Neuronal stem cell (in vitro differentiated cells): Measurements from ENCODE around the gene ALDOC.

Experiments used
- DNase-seq: peaks from one replicate; pipeline ENCODE4 v3.0.0-alpha.2; 2013; ENCODE audit warnings: low spot score
- H2AFZ ChIP-seq: one replicate; pipeline ENCODE4 v1.6.1; 2013; ENCODE audit warnings: mild to moderate bottlenecking, low read length, inconsistent platforms
- H2AK5ac ChIP-seq: 2 replicates; pipeline ENCODE4 v1.6.1; 2013; ENCODE audit warnings: low read depth, mild to moderate bottlenecking, inconsistent platforms, low read length, moderate library complexity, mixed read lengths
- H2BK120ac ChIP-seq: 2 replicates; pipeline ENCODE4 v1.6.1; 2013; ENCODE audit warnings: low read depth, mild to moderate bottlenecking, inconsistent platforms, low read length, moderate library complexity, mixed read lengths
- H2BK12ac ChIP-seq: one replicate; pipeline ENCODE4 v1.6.1; 2013; ENCODE audit warnings: low read length, inconsistent platforms
- H2BK15ac ChIP-seq: 2 replicates; pipeline ENCODE4 v1.6.1; 2013; ENCODE audit warnings: mild to moderate bottlenecking, low read length, inconsistent platforms, mixed read lengths
- H2BK5ac ChIP-seq: one replicate; pipeline ENCODE4 v1.6.1; 2013; ENCODE audit warnings: inconsistent platforms, mild to moderate bottlenecking, low read length, moderate library complexity
- H3K14ac ChIP-seq: one replicate; pipeline ENCODE4 v1.6.1; 2013; ENCODE audit warnings: low read length, inconsistent platforms
- H3K18ac ChIP-seq: 2 replicates; pipeline ENCODE4 v1.6.1; 2013; ENCODE audit warnings: low read length, inconsistent platforms
- H3K23ac ChIP-seq: 2 replicates; pipeline ENCODE4 v1.6.1; 2013; ENCODE audit warnings: low read depth, mild to moderate bottlenecking, mixed read lengths, low read length, inconsistent platforms; ENCODE audit not compliant: poor library complexity
- H3K27ac ChIP-seq: replicated peaks from 3 replicates; pipeline ENCODE4 v1.5.1; 2013; ENCODE audit warnings: low read length, inconsistent platforms
- H3K27me3 ChIP-seq, 3 experiments: 2 replicates each; pipeline ENCODE4 v1.6.1; 2013; ENCODE audit warnings: low read length in 3 of 3, mild to moderate bottlenecking in 2 of 3, inconsistent platforms in 1 of 3, low read depth in 1 of 3, mixed read lengths in 1 of 3, moderate library complexity in 1 of 3; ENCODE audit not compliant: control insufficient read depth in 3 of 3, insufficient read depth in 3 of 3
- H3K36me3 ChIP-seq, 2 donors: replicated peaks in 1 of 2; 2 replicates each; pipeline ENCODE4 v1.6.1; 2013; ENCODE audit warnings: low read length in 2 of 2; ENCODE audit not compliant: control insufficient read depth in 2 of 2, insufficient read depth in 2 of 2
- H3K4ac ChIP-seq: 2 replicates; pipeline ENCODE4 v1.6.1; 2013; ENCODE audit warnings: inconsistent platforms, mild to moderate bottlenecking, low read length, moderate library complexity
- H3K4me1 ChIP-seq, 2 donors: 1 replicate in 1 of 2; 2 replicates in 1 of 2; pipeline ENCODE4 v1.6.1; 2013; ENCODE audit warnings: low read length in 2 of 2, low read depth in 1 of 2; ENCODE audit not compliant: control insufficient read depth in 2 of 2, insufficient read depth in 1 of 2
- H3K4me2 ChIP-seq: one replicate; pipeline ENCODE4 v1.6.1; 2013; ENCODE audit warnings: mild to moderate bottlenecking, low read length, inconsistent platforms; ENCODE audit not compliant: insufficient read depth, poor library complexity, severe bottlenecking
- H3K4me3 ChIP-seq, 2 donors: 2 replicates each; pipeline ENCODE4 v1.5.1; 2013; ENCODE audit warnings: low read length in 2 of 2, mild to moderate bottlenecking in 2 of 2, inconsistent platforms in 1 of 2, moderate library complexity in 1 of 2
- H3K79me1 ChIP-seq: one replicate; pipeline ENCODE4 v1.6.1; 2013; ENCODE audit warnings: low read depth, mild to moderate bottlenecking, inconsistent platforms, low read length, moderate library complexity
- H3K9ac ChIP-seq: one replicate; pipeline ENCODE4 v1.6.1; 2013; ENCODE audit warnings: mild to moderate bottlenecking, low read depth, low read length, inconsistent platforms; ENCODE audit not compliant: poor library complexity
- H3K9me3 ChIP-seq, 2 donors: replicated peaks in 1 of 2; 2 replicates each; pipeline versions ENCODE3 to v1.6.1; 2013; ENCODE audit warnings: low read length in 2 of 2, mild to moderate bottlenecking in 2 of 2, inconsistent platforms in 1 of 2, low read depth in 1 of 2, mixed read lengths in 1 of 2, moderate library complexity in 1 of 2; ENCODE audit not compliant: control insufficient read depth in 2 of 2, insufficient read depth in 1 of 2
- H4K8ac ChIP-seq: one replicate; pipeline ENCODE4 v1.6.1; 2013; ENCODE audit warnings: low read depth, mild to moderate bottlenecking, inconsistent platforms, low read length, moderate library complexity
- H4K91ac ChIP-seq: one replicate; pipeline ENCODE4 v1.6.1; 2013; ENCODE audit warnings: low read length, low read depth, mild to moderate bottlenecking, inconsistent platforms; ENCODE audit not compliant: poor library complexity
- WGBS, 2 donors: extraction: QIAGEN DNeasy Blood & Tissue Kit; methylation state at CpG; one replicate each; pipeline ENCODE4 v1.1.7; 2013; ENCODE audit warnings: missing lambda C conversion rate in 2 of 2, mixed read lengths in 1 of 2; ENCODE audit not compliant: insufficient read length in 2 of 2, insufficient replicate concordance in 1 of 2; ENCODE audit errors: extremely low coverage in 2 of 2; 5-methylcytosine and 5-hydroxymethylcytosine counted together

ALDOC gene

DNA sequence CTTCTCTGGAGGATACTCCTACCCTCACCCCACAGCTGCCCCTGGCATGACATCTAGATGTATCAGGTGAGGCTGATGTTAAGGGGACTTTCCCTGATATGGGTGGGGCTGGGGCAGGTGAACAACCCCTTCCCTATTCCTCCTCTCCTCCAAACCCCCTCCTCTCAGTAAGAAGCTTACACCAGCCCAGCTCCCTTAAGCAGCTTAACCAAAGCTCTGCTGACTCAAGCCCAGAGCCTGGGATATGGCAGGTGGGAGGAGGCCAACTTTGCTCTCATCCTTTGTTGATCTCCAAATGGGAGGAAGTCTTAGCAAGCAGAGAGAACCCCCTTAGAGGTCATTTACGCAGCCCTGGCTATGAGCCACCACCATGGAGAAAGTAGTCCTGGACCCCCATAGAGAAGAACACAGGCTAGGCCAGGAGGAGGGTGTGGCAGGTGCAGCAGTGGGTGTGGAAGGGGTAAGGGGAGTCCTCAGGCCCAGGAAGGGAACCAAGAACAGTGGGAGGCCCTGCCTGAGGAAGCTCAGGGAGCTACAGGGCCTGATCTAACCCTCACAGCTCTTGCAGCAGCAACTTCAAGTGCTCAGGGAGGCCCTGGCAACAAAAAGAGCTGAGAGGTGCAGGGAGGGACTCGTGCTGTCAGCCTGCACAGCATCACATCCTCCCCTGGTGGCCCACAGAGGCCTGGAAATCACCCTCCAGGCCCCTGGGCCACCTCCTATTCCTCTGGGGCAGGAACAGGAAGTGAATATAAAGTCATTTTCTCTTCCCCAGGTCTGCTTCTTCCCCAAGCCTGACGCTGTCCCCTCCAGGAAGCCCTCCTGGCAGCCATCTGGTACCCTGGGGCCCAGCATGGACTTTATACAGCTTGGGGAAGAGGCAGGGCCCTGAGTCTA, 27.2 kb downstream of the ALDOC start:
- Histone ChIP-seq H3K14ac (no peak overlapping the region), H3K23ac (no peak overlapping the region), H3K79me1 (peaks cover 6% of the 10 kb centered on the region), H3K36me3 (peaks cover 14 to 37% of the 10 kb centered on the region in 2 donors), H3K18ac (no peak overlapping the region), H2BK120ac (no peak overlapping the region), H3K9ac (no peak overlapping the region), H3K4me2 (no peak overlapping the region), H2AK5ac (no peak overlapping the region), H2AFZ (no peak overlapping the region), H2BK12ac (no peak overlapping the region), H3K4me1 (peaks cover 12 to 22% of the 10 kb centered on the region in 2 donors), H2BK5ac (no peak overlapping the region), H3K4me3 (no peak overlapping the region), H3K9me3 (no peaks in the 10 kb centered on the region), H4K8ac (no peak overlapping the region), H3K4ac (no peak overlapping the region), H3K27ac (no peak overlapping the region), H4K91ac (no peak overlapping the region), H3K27me3 (no peaks in the 10 kb centered on the region), H2BK15ac (no peak overlapping the region)
- no CpG with 5 or more reads among the region's 3 CpGs for WGBS, 2 donors
- no peak for DNase-seq

DNA sequence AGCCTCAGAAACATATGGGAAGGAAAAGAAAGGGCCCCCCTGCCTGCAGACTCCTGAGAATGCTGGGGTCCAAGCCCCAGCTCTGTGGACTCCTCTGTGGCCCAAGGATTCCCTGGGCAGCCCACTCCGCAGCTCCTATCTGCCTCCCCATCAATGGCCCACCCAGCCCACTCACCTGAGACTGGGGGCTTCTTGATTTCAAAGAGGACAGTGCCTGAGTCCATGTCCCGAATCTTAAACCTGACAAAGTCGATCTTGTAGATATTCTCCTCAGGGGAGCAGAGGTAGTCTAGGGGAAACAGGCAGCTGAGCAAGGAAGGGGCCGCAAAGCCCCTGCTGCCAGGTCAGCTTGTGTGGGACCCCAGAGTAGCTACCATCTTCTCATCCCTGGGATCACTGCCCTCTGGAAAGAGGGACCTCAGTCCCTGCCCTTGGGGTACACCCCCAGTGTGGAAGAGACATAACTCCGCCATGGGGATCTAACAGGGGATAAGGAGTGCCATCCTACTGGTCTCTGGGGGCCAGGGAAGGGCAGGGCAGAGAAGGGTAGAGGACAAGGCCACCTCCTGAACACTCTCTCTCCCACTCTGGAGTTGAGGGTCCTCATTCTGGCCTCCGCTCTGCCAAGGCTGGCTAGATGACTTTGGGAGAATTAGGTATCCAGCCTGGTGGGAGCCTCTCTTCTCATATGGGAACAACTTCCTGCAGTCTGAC, 28.1 kb downstream of the ALDOC start:
- Histone ChIP-seq H2BK120ac (no peak overlapping the region), H3K9me3 (no peaks in the 10 kb centered on the region), H2BK12ac (no peak overlapping the region), H3K9ac (no peak overlapping the region), H3K27me3 (no peaks in the 10 kb centered on the region), H2AK5ac (no peak overlapping the region), H2BK5ac (no peak overlapping the region), H3K4me3 (no peak overlapping the region), H4K91ac (no peak overlapping the region), H2AFZ (no peak overlapping the region), H3K23ac (no peak overlapping the region), H2BK15ac (no peak overlapping the region), H3K79me1 (peaks cover 6% of the 10 kb centered on the region), H3K4ac (no peak overlapping the region), H3K4me2 (no peak overlapping the region), H4K8ac (no peak overlapping the region), H3K18ac (no peak overlapping the region), H3K27ac (no peak overlapping the region), H3K36me3 (peaks cover 6 to 28% of the 10 kb centered on the region in 2 donors), H3K4me1 (peaks cover 16 to 27% of the 10 kb centered on the region in 2 donors), H3K14ac (no peak overlapping the region)
- no CpG with 5 or more reads among the region's 6 CpGs for WGBS, 2 donors
- no peak for DNase-seq

DNA sequence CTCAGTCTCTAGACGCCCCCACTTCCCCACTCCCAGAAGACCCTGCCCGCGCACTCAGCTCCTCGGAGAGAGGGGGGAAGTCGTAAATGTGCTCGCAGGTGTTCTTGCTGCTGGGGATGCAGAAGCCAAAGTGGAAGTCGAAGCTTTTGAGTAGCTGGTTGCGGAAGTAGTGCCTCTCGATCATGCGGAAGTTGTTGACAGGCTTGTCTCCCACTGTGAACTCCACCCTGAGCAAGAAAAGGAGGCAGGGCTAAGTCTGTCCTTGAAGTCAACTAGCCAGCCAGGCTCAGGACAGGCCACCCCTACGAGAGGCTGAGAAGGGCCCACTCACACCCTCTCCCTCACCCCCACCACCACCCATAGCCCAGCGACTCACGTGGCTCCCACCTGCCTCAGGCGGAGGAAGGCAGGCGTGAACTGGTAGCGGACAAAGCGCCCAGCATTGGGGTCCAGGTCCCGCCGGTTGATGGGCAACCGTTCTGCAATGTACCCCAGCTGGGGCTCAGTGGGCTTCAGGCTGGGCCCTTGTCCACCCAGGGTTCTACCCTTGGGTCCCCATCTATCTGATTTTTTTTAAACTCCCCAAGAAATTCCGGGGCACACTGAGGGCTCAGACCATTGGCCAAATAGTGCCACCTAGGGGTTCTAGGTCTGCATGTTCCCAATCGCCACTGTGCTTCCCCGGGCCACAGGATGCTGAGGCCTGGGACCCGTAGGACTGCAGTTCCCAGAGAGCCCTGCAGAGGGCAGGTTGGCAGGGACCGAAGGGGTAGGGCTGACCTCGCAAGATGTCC, 28.9 kb downstream of the ALDOC start:
- H3K27ac ChIP-seq, result no peak overlapping the region
- peak overlapping the region; percentile 19 for H2AK5ac ChIP-seq
- no peak overlapping the region for H3K4ac ChIP-seq
- H4K8ac ChIP-seq, result no peak overlapping the region
- no peak overlapping the region for H3K4me3 ChIP-seq
- no peak overlapping the region for H4K91ac ChIP-seq
- peaks cover 14 to 24% of the 10 kb centered on the region in 2 donors for H3K4me1 ChIP-seq
- DNase-seq, result peak; percentile 65
- no peak overlapping the region for H3K14ac ChIP-seq
- H3K9ac ChIP-seq, result no peak overlapping the region
- H2BK5ac ChIP-seq, result no peak overlapping the region
- H3K18ac ChIP-seq, result no peak overlapping the region
- H3K9me3 ChIP-seq, result no peaks in the 10 kb centered on the region
- H2BK12ac ChIP-seq, result no peak overlapping the region
- WGBS, 2 donors, result no CpG with 5 or more reads among the region's 26 CpGs
- no peak overlapping the region for H3K4me2 ChIP-seq
- no peak overlapping the region for H3K23ac ChIP-seq
- no peaks in the 10 kb centered on the region for H3K27me3 ChIP-seq
- no peak overlapping the region for H2BK120ac ChIP-seq
- H3K79me1 ChIP-seq, result peaks cover 6% of the 10 kb centered on the region
- H2BK15ac ChIP-seq, result no peak overlapping the region
- no peak overlapping the region for H2AFZ ChIP-seq
- H3K36me3 ChIP-seq, result peaks cover 5 to 23% of the 10 kb centered on the region in 2 donors
